ENCODE data around the gene RIIAD1. TPM values are rescaled to one million over a fixed set of nuclear protein-coding genes. Genes with fewer than 3 reads are reported as not detected.

RIIAD1 gene
- total RNA-seq, 1 donor from 2014 or later, result not detected

DNA sequence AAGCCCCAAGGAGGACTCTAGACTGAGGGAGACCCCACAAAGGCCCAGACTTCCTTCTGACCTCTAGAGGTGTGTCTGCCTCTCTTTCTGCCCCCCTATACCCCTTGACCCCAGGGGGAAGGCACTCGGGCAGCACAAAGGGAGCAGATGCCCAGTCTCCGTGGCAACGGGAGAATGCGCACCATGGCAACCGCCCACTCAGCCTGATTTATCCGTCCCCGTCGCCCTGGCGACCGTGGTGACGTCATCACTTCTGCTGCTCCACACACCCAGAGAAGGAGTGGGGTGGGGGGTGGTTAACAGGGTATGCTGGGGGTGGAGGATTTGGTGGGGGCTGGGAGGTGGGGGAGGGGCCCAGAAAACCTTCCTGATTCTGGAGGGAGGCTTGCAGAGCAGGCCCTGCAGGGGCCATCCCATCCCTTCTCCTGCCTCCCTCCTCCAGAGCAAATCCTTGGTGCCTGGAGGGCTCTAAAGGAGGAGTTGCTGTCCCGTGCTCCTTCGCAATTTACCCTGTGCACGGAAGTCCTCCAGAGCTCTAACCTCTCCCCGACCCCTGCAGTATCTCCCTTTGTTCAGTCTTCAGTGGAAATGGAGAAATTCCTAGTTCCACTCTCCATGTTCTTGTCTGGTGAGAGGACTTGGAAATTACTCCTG lies 11.0 kb upstream of the RIIAD1 start:
- intact Hi-C loops (cut with micrococcal nuclease), result no loop called here

DNA sequence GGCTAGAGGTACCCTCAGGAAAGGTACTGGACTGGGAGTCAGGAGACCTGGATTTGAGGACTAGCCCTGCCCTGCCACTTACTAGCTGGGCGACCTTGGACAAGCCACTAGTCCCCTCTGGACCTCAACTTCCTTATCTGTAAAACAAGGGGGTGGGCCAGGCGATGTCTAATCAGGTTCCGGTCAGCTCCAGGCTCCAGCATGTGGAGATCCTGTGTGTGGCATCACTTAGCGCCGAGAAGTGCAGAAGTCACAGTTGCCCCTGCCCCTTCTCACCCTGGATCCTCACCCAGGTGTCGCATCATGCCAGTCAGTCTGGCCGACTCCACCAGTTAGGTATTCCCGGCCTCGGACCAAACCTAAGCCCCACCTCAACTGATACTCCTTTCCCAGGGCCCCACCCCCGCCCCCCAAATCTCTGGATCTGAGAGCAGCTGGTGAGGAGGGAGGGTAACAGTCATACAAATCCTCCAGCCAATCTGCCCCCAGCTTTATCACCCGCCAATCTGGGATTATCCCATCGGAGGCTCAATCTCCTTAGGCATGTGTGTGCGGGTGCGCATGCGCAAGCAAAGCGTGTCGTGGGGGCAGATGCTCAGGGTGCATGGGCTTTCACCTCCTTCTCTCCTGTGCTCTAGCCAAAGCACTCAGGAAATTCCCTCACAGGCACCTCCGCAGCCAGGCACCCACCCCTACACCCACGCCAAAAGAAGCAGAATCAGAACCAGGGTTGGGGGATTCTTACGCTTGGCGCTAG lies 10.1 kb upstream of the RIIAD1 start:
- intact Hi-C loops (cut with micrococcal nuclease), result no loop called here

- intact Hi-C loops (cut with micrococcal nuclease), result no loop called here
These were observed 9.4 kb upstream of the RIIAD1 start for GRCh38 chr1:151711951-151712350.

DNA sequence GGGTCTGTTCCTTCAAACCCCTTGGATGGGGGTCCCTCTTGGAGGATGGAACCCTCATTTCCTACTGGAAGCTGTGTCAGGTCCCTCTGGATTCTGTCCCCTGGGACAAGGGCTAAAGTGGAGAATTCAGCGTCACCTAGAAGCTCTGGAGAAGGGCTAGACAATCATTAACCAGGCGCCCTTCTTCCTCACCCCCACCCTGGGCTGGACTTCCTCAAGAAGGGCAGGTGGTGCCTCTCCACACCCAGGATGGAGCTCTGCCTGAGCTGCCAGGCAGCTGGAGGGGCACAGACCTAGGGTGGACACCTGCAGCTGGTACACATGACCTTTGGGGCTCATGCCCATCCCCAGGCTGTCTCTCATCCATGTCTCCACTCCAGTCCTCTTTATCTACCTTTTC lies 8.3 kb upstream of the RIIAD1 start:
- intact Hi-C loops (cut with micrococcal nuclease), result no loop called here

DNA sequence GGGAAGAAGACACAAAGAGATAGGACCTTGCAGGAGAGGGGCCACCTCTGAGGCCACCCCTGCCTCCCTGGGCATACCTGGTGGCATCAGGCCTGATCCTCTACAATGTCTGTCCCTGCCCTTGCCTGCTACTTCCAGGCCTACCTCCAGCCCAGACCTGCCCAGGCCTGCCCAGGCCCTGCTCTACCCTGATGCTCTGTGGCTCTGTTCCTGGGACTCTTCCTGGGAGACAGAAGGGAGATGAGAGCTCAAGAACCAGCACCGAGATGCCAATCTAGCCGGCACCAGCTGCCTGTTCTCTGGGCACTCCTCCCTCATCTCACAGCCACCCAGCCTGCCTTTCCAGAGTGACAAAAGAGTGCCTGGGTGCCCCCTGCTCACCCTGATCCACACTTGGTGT lies 7.4 kb upstream of the RIIAD1 start:
- intact Hi-C loops (cut with micrococcal nuclease), result no loop called here

DNA sequence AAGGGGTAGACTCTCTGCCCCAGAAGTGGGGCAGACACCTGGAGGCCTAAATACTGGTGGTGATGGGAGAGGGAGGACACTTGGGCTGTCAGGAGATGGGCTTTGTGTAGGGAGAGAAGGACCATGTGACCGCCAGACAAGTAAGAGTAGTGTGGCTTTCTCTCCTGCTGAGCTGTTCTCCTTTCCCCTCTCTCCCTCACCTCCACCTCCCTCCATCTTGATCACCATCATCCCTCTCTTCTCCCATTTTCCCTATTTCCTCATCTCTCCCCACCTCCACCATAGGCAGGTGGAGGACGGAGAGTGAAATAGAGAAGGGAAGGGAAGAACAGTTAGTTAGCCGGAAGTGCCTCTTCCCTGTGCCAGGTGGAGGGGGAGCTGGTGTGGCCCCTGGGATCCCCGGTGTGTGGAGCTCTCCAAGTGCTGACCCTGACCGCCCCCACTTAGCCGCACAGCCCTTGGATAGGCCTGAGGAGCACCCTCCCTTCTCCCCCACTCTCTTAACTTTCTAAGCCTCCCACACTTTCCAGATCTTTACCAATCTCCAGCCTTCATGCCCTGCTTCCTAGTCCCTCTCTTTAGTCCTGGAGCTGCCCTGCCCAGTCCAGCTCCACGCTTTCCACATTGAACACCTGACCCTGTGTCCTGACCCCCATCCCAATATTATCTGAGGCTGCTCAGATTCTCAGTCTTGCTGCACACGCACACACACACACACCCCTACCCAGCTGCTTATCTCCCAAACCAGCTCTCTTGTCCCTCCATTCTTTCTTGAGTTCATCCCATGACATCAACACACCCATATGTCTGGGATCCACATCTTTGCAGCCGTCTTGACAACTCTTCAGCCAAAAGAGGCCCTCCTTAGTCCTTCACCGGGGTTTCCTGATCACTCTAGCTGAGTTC lies 6.2 kb upstream of the RIIAD1 start:
- intact Hi-C loops (cut with micrococcal nuclease), result no loop called here

- intact Hi-C loops (cut with micrococcal nuclease), result no loop called here
These were observed 5.5 kb upstream of the RIIAD1 start for GRCh38 chr1:151715726-151716404.

GRCh38 chr1:151716405-151716762 lies 4.9 kb upstream of the RIIAD1 start:
- intact Hi-C loops (cut with micrococcal nuclease), result no loop called here

DNA sequence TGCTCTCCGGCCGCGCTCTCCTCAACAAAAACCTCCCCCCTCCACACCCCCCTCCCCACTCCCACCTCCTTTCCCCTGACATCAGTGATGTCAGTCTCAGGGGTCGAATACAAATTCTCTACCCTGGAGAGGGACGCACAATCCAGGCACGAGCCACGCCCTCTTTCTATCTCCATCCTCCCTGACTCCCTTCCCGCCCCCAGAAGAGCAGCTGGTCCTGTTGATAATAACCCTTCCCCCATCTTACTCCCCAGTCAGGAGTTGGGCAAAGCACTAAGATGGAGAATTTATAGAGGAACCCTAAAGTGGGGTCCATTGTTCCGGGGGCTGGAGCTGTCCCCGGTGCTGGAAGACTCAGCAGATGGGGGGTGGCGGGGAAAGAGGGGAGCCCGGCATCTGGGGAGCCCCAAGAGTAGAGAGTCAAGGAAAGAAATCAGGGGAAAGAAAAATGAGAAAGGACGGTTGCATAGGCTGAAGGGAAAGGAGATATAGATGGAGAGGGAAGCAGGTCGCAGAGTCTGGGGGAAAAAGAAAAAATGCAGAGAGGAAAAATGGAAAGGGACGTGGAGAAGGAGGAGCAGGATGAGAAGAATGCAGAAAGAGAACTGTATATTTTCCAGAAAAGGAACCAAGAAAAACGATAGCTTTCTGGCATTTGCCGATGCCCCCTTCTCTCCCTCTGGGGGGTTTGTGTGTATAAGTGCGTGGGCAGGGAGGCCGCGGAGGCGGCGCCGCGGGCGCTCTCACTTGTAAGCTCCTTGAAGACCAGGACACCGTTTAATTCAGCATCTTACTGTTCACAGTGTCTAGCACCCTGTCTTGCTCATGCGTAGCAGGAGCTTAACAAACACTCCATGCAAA lies 4.3 kb upstream of the RIIAD1 start, which contains the start of gene CELF3:
Gene CELF3, minus strand, starts transcription at position 33 of the 861 bp plus-strand sequence. CDS start 783 bp downstream, outside the sequence.
- intact Hi-C loops (cut with micrococcal nuclease), result no loop called here

DNA sequence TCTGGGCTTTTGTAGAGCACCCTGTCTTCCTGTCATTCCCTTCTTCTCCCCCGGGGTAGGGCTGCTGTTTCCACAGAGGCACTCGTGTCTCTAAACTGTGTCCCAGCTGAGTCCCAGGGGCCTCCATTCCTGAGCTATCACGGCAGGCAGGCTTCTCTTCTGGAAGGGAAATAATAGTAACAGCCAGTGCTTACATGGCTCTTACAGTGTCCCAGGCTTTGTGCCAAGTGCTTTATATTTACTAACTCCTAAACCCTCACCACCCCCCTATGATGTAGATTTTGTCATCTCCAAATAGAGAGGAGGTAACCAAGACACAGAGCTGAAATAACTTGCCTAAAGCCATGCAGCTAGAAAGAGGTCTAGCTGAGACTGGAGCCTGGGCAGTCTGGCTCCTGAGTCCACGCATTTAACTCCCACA lies 3.3 kb upstream of the RIIAD1 start:
- intact Hi-C loops (cut with micrococcal nuclease), result no loop called here

DNA sequence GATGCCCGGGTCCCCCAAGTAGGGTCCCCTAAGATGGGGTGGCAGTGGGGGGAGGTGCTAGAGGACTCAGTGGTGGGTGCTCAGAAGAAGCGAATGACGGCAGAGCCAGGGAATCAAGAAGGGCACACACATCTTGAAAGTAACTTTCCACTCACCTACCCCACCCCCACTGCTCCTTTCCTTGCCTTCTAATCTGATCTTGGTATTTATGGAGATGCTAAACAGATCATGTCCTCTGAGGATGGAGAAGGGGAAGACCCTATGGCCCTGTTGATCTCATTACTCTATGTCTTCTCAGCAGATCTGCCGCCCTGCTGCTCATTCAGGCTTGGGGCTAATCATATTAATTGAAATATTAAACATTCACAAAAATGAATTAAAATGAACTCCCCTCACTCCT lies 2.7 kb upstream of the RIIAD1 start:
- intact Hi-C loops (cut with micrococcal nuclease), result no loop called here

DNA sequence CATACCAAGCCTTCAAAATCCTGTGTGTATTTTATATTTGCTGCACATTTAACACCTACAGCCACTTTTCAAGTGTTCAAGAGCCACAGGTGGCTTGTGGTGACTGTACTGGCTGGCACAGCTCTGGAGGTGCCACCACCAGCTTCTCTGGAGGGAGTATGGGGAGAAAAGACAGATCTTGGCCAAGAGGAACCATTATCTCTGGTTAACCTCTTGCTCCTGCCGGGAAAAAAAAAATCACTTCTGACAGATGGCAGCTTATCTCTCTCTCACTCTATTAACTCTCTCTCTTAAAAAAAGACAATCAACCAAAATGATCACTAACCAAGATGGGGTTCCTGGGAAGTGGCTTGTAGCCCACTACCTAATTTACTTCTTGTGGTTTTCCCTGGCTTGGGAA lies 1.2 kb upstream of the RIIAD1 start:
- intact Hi-C loops (cut with micrococcal nuclease), result loop anchor here (5.0 kb wide), 1 partner anchor 128 kb away; no protein-coding TSS in a partner anchor

DNA sequence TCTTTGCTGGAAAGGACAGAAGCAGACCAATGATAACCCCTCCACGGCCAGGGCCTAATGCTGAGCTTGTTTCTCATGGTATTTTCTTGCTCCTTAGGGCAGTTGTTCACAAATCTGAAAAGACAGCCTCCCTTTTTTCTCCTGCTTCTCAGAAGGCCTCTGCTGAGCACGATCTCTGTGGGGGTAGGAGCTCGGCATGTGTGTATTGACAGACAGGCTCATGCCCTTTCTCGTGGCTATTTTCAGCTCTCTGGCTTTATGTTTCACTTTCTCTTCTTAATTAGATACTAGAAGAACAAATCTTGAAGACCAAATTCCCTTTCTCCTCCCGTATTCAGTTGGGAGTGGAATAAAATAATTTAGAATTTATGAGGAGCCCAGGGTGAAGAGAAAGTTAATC lies 768 bp upstream of the RIIAD1 start:
- intact Hi-C loops (cut with micrococcal nuclease), result loop anchor here (5.0 kb wide), 1 partner anchor 128 kb away; no protein-coding TSS in a partner anchor

DNA sequence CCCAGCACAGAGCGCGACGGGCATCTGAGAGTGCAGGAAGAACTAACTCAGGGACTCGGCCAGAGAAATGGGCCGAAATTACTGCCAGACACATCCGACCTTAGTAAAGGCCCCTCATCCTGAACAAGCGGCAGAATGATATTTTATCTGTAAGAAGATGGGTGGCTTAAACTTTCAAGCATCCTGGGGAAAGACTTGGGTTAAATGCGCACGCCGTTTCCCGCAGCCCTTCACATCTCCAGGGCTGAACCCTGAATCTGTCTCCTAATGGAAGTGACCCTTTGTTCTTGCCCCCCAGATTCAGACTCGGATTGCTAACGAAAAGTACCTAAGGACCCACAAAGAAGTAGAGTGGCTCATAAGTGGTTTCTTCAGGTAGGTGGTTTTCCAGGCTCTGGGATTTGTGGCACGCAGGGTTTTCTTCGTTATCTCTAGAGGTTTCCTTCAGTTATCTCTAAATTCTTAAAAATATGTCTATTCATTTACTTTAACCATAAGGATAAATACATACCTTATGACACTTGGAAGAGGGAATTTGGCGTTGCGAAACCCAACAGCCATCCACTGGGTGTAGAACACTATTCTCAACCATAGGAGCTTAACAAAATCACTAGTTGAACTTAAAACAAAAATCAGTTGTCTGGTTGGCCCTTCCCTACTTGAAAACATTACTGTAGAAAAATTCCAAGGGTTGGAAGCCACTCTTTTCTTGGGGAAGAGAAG lies 627 bp downstream of the RIIAD1 start:
- intact Hi-C loops (cut with micrococcal nuclease), result loop anchor here (5.0 kb wide), 1 partner anchor 130 kb away; no protein-coding TSS in a partner anchor

DNA sequence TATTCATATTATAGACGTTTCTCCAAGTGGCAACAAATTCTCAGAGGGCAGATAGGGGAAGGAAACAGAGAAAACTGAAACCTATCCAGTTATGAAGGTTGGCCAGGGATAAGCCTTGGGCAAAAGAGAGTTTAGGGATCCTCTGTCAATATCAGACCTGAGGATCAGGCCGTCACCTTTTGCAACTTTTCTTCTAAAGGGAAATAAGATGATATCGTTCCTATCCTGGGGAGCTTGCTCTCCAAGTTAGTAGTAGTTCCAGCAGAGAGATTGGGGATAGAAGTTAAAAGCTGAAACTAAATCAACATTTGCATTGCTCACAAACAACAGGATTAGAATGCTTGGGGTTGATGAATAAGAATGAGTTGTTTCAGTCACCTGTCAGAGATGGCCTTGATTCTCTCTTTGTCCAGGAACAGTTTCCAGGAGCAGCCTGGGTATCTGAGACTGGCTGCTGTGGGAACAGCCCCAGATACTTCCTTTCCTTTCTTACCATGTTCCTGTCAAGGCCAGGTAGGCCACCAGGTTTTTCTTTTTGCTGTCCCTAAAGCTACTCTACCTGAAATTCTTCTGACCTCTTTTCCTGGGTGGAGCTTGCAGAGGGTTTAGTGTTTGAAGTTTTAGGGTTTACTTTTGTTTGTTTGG lies 2.5 kb downstream of the RIIAD1 start:
- intact Hi-C loops (cut with micrococcal nuclease), result loop anchor here (5.0 kb wide), 1 partner anchor 132 kb away; no protein-coding TSS in a partner anchor

GRCh38 chr1:151728151-151729054 lies 7.1 kb downstream of the RIIAD1 start:
- intact Hi-C loops (cut with micrococcal nuclease), result no loop called here

DNA sequence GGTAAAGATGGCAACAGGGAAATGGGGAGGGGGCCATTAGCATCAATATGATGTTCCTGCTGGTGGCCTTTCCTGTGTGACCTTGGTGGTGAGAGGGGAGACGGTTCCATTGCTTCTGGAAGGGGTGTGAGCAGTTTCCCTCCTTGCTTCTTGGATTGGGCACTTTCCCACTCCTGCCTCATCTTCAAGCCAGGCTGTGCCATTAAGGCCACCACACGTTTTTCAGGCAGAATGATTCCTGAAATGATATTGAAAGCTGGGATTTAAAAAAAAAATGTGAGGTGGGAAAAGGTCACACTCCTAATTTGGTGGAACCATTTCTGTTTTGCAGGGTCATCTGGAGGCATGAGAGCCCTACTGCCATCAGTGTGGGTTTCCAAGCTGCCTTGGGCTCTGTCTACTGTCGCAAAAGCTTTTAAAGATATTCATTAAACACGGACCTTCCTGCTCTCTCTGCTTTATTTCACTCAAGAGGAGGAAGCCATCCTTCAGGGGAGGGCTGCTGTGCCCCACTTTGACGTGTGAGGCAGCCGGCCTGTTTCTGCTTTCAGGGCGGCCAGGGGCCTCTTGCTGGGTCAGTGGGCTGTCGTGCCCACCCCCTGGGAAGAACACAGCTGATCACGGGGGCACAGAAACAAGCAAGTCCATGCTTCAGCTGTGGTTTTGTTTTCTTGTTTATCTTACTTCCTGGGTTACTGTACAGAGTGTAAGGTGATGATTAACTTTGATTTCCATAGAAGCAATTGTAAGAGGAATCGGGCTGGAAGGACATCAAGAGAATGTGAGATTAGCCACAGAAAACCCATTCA lies 8.0 kb downstream of the RIIAD1 start:
- intact Hi-C loops (cut with micrococcal nuclease), result no loop called here
